HT1080 (cell line): ENCODE measurements around the gene PAPOLG. TPM values are rescaled to one million over a fixed set of nuclear protein-coding genes. Genes with fewer than 3 reads are reported as not detected.

Experiments used
- DNase-seq: peaks from one replicate; pipeline ENCODE4 v3.0.0-alpha.2; 2015; ENCODE audit warnings: low read depth
- polyA plus RNA-seq, 2 experiments: library from polyadenylated mRNA; depleted of rRNA; stranded (reverse); fragments of >200 nt; gene quantifications; 2 replicates each; pipeline ENCODE4 v1.2.3, GENCODE V29; 2015
- total RNA-seq: library from RNA; depleted of rRNA; stranded (reverse); fragments of >200 nt; shearing (Covaris generic); gene quantifications from 2 replicates; pipeline ENCODE4 v1.2.3, GENCODE V29; 2014; rRNA removed

Gene PAPOLG
- total RNA-seq, result 9.1 and 9.6 TPM in 2 replicates
- polyA plus RNA-seq (2015; cell fraction: cytosol; rRNA removed), result 7.0 and 9.8 TPM in 2 replicates
- 23.5 and 31.1 TPM in 2 replicates for polyA plus RNA-seq (2015; cell fraction: nucleus; rRNA removed)

DNA sequence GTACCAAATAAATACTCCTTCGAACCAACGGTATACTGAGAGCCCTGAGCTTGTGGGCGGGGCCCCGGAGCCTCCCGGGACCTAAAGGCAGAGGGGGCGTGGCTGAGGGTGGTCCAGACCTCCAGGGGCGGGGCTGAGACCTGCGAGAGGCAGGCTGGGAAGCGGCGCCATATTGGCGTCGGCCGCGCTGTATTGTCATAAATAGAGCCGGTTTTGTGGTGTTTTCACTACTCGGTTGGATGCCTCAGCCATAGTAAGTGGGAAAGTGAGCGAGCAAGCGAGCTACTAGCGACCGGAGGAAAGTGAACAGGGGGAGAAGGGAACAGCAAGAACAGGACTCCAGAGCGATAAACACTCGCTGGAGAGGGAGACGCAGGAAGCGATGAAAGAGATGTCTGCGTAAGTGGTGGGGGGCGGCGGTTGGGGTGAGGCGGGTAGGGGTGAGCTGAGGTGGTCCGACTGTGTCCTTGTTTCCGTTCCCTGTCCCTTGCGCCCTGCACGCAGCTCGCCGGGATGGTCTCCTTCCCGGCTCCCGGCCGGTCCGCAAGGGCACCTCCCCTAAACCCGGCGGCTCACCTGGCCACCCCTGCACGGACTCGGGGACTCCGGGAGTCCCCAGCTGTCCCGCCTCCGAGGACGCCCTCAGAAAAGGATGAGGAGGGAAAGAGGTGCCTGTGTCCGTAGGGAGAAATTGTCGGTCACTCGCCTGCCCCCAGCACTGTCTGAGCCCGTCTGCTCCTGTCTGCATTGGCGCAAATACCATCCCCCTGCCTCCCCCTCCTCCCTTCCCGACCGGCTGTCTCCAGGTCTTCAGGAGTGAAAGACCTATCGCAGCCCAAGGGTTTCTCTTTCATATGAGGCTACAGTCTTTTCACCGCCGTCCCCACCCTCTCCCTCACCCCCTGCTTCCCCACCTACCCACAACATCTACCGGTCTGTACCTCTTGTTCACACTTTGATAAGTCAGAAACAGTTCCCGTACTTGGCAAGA lies at the start of gene PAPOLG:
Gene PAPOLG (plus strand): TSS at position 172 of the 991 bp plus-strand sequence. CDS start 211 bp downstream, at position 383.
- peak; percentile 83 for DNase-seq

DNA sequence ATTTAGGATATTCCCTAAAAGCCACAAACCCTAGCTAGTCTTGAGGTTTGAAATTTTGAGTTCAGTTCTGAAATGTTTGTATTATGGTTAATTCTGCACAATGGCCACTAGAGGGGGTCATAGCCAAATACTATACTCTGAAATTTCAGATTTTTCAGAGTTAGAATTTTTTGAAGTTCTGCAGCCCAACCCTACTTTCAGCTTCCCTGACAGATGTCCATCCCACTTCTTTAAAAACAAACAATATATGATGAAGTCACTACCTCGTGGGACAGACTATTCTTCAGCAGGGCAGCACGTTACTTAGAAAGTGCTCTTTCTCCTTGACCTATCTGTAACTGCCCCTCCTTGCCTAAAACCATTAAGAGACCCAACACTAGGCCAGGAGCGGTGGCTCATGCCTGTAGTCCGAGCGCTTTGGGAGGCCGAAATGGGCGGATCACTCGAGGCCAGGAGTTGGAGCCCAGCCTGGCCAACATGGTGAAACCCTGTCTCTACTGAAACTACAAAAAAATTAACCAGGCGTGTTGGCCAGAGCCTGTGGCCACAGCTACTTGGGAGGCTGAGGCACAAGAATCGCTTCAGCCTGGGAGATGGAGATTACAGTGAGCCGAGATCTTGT lies 48.2 kb upstream of the PAPOLG start:
- DNase-seq, result peak; percentile 26

DNA sequence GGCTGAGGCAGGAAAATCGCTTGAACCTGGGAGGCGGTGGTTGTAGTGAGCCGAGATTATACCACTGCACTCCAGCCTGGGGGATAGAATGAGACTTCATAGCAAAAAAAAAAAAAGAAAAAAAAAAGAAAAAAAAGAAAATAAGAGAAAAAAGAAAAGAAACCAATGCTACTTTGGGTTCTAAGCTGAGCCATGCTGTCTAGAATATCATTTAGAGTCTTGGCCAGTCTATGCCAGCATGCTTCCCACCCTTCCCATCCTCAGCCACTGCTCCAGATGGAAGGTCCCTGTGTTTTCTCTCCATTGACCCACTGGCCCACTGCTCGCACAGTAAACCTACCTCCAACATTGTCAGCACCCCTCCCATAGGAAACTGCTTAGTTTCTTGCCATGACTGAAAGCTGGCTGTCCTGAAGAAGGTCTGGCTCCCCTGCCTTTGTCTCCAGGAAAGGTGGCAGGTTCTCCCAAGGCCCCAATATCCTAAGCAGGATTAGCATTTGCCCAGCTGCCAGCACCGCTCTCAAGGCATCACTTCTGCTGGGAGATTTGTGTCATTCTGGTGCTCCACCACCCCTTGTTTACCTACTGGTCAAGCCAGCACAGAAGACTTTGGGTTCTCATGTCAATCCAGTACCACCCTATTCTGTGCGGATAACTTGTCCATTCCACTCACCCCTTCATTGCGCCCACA lies 47.3 kb upstream of the PAPOLG start:
- no peak for DNase-seq

DNA sequence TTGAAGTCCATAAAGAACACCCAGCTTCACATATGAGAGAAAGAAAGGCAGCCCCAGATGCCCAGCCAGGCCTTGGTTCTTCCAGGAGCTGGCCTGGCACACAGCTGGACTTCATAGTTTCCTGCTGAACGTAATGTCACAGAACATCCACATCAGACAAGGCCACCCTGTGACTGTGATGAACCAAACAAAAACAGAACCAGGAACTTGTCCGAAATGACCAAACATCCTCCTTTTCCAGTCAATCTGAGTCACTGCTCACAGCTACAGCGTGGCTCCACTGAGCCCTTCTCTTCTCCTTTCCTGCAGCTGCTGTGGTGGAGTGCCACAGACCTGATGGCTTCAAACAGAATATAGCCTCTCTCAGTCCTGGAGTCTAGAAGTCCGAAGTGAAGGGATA lies 45.4 kb upstream of the PAPOLG start:
- DNase-seq, result peak; percentile 13

GRCh38 chr2:60715561-60715960 lies 40.5 kb upstream of the PAPOLG start:
- no peak for DNase-seq

DNA sequence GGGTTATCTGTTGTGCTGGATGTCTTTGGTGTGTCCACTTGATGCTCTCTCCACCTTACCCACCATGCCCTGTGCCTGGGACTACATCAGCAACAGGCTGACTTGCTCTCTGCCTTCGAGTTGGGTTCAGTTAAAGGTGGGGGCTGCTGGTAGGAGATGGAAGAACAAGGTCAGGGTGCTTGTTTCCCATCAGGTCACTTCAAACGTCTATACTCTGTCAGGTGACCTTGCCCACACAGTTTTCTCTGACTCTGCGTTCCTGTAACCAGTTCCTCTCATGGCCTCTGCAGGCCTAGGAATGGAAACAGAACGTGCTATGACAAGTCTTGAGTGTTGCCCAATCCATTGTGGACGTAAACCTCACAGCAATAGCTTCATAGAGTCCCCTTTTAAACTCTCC lies 38.4 kb upstream of the PAPOLG start:
- DNase-seq, result no peak

- no peak for DNase-seq
Observed at GRCh38 chr2:60719331-60719730, 36.7 kb upstream of the PAPOLG start.

- no peak for DNase-seq
Observed at GRCh38 chr2:60725466-60725865, 30.6 kb upstream of the PAPOLG start.

GRCh38 chr2:60728855-60729254 lies 27.2 kb upstream of the PAPOLG start:
- DNase-seq, result no peak

- no peak for DNase-seq
Observed at GRCh38 chr2:60735496-60736250, 20.4 kb upstream of the PAPOLG start.

DNA sequence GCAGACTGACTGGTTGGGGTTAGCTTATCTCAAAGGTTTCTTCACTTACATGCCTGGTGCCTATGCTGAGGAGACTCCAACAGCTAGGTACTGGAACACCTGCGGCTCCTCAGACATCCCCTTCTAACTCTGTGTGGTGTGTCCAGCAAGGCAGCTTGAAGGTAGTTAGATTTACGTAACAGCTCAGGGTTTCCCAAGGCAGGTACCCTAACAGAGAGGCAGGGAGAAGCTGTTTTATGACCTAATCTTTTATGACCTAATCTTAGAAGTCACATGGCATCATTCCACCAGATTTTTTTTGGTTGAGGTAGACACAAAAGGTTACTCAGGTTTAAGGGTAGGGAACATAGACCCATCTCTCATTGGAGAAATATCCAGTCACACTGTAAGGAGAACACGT lies 17.4 kb upstream of the PAPOLG start:
- DNase-seq, result no peak

DNA sequence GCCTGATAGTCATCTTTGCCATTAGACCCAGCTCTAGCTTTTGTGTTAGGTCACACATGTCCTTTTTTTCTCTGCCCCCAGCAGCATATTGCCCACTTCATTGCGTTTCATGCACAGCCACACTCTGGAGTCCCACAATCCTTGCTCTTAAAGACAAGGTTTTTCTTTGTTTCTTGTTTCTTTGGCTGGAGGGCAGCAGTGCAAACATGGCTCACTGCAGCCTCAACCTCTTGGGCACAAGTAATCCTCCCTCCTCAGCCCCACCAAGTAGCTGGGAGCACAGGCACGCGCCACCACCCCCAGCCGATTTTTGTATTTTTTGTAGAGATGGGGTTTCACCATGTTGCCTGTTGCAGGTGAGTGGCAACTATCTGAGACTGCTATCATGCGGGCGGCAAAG lies 16.9 kb upstream of the PAPOLG start:
- DNase-seq, result no peak

GRCh38 chr2:60741576-60741975 lies 14.5 kb upstream of the PAPOLG start:
- no peak for DNase-seq

DNA sequence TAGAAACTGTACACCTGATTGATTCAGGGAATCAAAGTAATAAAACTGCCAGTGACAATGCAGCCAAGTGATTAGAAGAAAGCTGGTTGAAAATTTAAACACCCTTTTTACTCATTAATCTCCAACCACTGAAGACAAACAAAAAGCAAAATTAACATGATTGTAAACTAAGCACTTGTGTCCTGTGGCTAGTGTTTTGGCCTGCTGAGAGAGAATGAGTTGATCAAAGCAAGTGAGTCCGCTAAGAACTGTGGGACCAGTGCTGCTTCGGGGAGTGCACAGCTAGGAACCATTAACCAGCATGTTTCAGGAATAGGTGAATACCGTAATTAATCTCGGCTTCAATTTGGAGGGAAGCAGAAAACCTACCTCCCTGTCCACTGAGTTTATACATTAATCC lies 13.6 kb upstream of the PAPOLG start:
- no peak for DNase-seq

DNA sequence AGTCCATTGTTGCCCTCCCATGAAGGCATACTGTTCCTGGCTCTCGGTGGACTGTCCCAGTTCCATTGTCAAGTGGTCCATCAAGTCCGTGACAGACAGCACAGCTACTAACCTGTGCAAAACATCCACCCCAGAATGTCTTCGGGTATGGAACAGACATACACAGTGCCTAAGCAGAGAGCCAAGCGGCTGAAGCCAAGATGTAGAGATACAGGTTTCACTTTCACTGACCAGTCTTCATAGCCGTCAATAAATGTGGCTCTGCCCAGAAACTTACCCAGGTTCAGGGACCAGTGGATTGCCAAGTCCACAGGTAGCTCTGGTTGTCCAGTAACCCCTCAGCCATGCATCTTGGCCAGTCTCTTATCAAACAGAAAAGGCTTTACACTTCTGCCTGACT lies 10.7 kb upstream of the PAPOLG start:
- no peak for DNase-seq

DNA sequence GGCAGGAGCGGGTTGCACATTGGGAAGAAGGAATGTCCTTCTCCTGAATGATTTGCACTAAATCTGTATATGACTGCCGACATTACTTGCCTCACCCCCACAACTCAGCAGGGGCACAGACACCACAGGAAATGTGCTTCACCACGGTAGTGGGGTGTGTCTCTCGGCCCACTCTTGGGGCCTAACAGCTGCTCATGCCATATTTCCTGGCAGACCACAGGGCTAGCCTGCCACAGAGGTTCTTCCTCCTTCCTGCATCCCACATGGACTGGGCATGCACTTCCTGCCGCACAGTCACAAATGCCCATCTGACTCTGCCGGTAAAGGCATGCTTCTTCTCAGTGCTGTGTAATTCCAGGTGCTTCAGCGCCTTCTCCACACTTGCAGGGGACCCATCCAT lies 10.3 kb upstream of the PAPOLG start:
- peak; percentile 48 for DNase-seq

- DNase-seq, result no peak
Observed at GRCh38 chr2:60746318-60746717, 9.8 kb upstream of the PAPOLG start.

DNA sequence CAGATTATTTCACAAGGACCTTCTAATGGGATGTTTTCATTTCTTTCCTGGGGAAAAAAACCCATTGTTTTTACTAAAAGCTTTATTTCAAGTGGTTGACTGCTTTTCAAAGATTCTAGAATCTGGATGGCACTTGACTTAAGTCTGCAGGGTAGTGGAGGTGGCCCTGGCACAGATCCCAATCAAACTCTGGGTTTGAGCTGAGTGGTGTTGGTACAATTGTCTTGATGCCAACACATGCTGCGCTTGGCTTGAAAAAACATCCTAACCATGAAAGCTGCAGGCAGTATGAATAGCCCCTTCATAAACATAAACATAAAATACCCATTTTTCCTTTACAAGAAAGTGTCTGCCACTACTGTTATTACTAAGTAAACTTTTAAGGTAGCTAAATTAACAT lies 3.6 kb downstream of the PAPOLG start:
- no peak for DNase-seq

- DNase-seq, result peak; percentile 68
Observed at GRCh38 chr2:60764736-60765534, 8.9 kb downstream of the PAPOLG start.

- no peak for DNase-seq
Observed at GRCh38 chr2:60766283-60766682, 10.2 kb downstream of the PAPOLG start.
